C4-2B (cell line): Measurements from ENCODE around the gene OR6T1.

Source experiments
- CTCF ChIP-seq: fragments of 450-650 bp; conservative IDR thresholded peaks from 2 replicates; pipeline ENCODE4 v1.5.1; 2017; ENCODE audit warnings: mild to moderate bottlenecking
- ZFX ChIP-seq: fragments of 450-650 bp; IDR thresholded peaks from 2 replicates; pipeline ENCODE4 v1.6.1; 2017

- TF ChIP-seq CTCF (no peak), ZFX (no peak)
These were observed 19.6 kb downstream of the OR6T1 start for GRCh38 chr11:123924027-123924426.
